GM12872 (cell line): Measurements from ENCODE around the gene GSN.

ENCODE experiments used
- CTCF ChIP-seq: IDR thresholded peaks from 3 replicates; pipeline ENCODE4 v1.5.1; 2011; ENCODE audit warnings: low read depth, mild to moderate bottlenecking, low read length, moderate library complexity; ENCODE audit not compliant: insufficient read depth

Gene GSN

GRCh38 chr9:121365564-121365963 is 97.6 kb downstream of the GSN start:
- no peak for TF ChIP-seq CTCF

DNA sequence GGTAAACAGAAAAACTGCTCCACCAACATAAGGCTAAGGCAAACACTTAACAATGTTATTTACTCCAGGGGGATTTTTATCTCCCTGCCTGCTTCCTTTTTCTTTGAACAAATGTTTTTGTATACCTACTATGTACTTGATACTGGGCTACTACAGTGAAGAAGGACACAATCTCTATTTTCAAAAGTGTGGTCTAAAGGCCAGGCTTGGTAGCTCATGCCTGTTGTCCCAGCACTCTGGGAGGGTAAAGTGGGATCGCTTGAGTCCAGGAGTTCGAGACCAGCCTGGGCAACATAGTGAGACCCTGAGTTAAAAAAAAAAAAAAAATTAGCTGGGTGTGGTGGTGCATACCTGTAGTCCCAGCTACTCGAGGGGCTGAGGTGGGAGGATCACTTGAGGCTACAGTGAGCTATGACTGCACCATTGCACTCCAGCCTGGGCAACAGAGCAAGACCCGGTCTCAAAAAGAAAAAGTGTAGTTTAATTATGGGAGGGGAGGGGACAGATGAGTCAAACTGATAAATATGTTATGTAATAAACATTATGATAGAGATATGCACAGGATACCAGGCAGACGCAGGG is 98.7 kb downstream of the GSN start:
- TF ChIP-seq CTCF: no peak

GRCh38 chr9:121367306-121368137 is 99.6 kb downstream of the GSN start:
- no peak for TF ChIP-seq CTCF

DNA sequence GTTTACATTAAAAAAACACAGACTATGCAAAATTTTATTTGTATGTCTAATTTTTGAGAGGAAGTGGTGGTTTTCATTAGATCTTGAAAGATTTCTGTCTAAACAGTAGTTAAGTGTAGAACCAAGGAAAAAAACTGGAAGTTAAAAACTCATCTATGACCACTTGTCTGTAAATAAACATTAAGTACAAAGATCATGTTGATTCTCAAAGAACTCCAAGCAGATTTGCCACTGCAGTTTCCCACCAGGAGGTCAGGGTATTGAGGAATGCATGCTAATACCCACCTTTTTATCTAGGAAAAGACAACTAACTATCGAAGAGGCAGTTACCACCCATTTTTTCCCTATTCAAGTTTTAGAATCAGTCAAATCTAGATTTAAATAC is 100.2 kb downstream of the GSN start:
- TF ChIP-seq CTCF: no peak

DNA sequence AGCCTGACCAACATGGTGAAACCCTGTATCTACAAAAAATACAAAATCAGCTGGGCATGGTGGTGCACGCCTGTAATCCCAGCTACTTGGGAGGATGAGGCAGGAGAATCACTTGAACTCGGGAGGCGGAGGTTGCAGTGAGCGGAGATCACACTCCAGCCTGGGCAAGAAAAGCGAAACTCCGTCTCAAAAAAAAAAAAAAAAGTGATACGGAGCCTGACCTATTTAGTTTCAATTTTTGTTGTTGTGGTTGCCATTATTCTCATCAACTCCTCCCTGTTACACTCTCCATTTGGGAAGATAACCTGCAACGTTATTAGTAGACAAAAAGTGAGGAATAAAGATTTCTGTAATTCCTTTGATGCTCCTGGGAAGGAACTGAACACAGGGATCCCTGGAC is 100.8 kb downstream of the GSN start:
- TF ChIP-seq CTCF: no peak

DNA sequence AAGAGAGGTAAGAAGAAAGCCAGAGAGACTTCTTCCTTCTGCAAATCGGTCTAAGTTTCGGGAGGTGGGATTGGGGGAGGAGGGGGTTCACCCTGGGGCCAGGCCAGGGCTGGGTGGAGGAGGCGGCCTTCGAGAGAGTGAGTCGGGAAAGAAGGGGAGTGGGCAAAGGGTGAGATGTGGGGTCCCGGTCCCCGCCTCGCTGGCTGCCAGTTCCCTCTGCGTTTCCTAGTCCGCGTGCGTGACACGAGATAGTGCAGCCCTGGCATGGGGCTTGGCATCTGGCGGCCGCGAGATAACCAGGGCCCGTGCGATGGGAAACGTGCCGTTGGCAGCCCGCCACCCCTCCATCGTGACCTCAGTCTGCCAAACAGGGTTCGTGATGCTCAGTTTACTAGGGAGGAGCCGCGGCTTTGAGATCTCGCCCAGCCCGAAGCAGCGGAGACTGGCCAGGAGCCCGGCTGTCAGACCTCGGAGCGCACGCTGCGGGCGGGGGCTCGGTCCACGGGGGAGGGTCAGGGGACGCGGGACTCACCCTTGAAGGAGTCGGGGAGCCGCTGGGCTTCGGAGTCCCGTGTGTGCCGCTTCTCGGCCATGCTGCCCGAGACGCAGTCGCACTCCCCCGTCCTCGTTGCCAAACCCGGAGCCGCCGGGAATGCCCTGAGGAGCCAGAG is 101.8 kb downstream of the GSN start, which contains the start of gene STOM:
TSS of gene STOM (minus strand) at position 656 of the 671 bp plus-strand sequence. CDS start at position 593, 63 bp downstream.
- TF ChIP-seq CTCF: no peak

GRCh38 chr9:121371495-121372061 is 103.6 kb downstream of the GSN start:
- TF ChIP-seq CTCF: no peak
